Loucy (cell line): Measurements from ENCODE around the gene P4HB.
A peak's percentile ranks its signal among the peaks of the same experiment; 100 is the strongest.

ENCODE experiments used
- H2AFZ ChIP-seq: fragments of 200-600 bp; sonication (generic); 2 replicates; pipeline ENCODE4 v1.6.0; 2016; ENCODE audit warnings: antibody characterized with exemption, mild to moderate bottlenecking, low read length, moderate library complexity
- H3F3A ChIP-seq: fragments of 200-600 bp; 2 replicates; pipeline ENCODE4 v1.6.0; 2016; ENCODE audit warnings: antibody characterized with exemption, low read depth, mild to moderate bottlenecking
- H3K27me3 ChIP-seq: fragments of 200-600 bp; sonication (generic); 2 replicates; pipeline ENCODE4 v1.6.1; 2014; ENCODE audit warnings: low read length, mild to moderate bottlenecking; ENCODE audit not compliant: insufficient read depth, poor library complexity, severe bottlenecking
- H3K36me3 ChIP-seq: fragments of 200-600 bp; sonication (generic); 2 replicates; pipeline ENCODE4 v1.6.1; 2016; ENCODE audit warnings: low read length; ENCODE audit not compliant: insufficient read depth
- H3K4me1 ChIP-seq: fragments of 200-600 bp; sonication (generic); 2 replicates; pipeline ENCODE4 v1.5.1; 2014; ENCODE audit warnings: low read length, mild to moderate bottlenecking; ENCODE audit not compliant: insufficient read depth, poor library complexity, severe bottlenecking
- H3K4me2 ChIP-seq: fragments of 200-600 bp; sonication (generic); 2 replicates; pipeline ENCODE4 v1.6.0; 2014; ENCODE audit warnings: antibody characterized with exemption, low read length, low read depth, mild to moderate bottlenecking; ENCODE audit not compliant: poor library complexity, severe bottlenecking
- H3K4me3 ChIP-seq: fragments of 200-600 bp; sonication (generic); 2 replicates; pipeline ENCODE4 v1.5.1; 2014; ENCODE audit warnings: low read length, mild to moderate bottlenecking, mixed read lengths; ENCODE audit not compliant: poor library complexity, severe bottlenecking
- H3K79me2 ChIP-seq: fragments of 200-600 bp; sonication (generic); 2 replicates; pipeline ENCODE4 v1.6.1; 2014; ENCODE audit warnings: low read length; ENCODE audit not compliant: insufficient read depth
- H3K9ac ChIP-seq: fragments of 200-600 bp; sonication (generic); 2 replicates; pipeline ENCODE4 v1.6.0; 2014; ENCODE audit warnings: mild to moderate bottlenecking, low read depth, low read length, moderate library complexity; ENCODE audit not compliant: poor library complexity, severe bottlenecking
- H3K9me2 ChIP-seq: fragments of 200-600 bp; sonication (generic); replicated peaks from 2 replicates; pipeline ENCODE4 v1.6.1; 2016; ENCODE audit warnings: low read depth, low read length, mixed read lengths
- H3K9me3 ChIP-seq: fragments of 200-600 bp; sonication (generic); 2 replicates; pipeline ENCODE4 v1.6.1; 2014; ENCODE audit warnings: mild to moderate bottlenecking, antibody characterized with exemption, low read length, low read depth; ENCODE audit not compliant: insufficient read depth
- H4K20me1 ChIP-seq: fragments of 200-600 bp; sonication (generic); 2 replicates; pipeline ENCODE4 v1.6.0; 2014; ENCODE audit warnings: antibody characterized with exemption, low read length, mild to moderate bottlenecking; ENCODE audit not compliant: insufficient read depth, poor library complexity, severe bottlenecking
- EZH2phosphoT487 ChIP-seq: fragments of 200-600 bp; IDR thresholded peaks from 2 replicates; pipeline ENCODE4 v1.6.1; 2018; ENCODE audit warnings: antibody characterized with exemption, mild to moderate bottlenecking, moderate library complexity, borderline replicate concordance
- TF ChIP-seq, protein P1 (sequence below): fragments of 200-600 bp; sonication (generic); conservative IDR thresholded peaks from 2 replicates; pipeline ENCODE4 v1.5.1; 2014; ENCODE audit warnings: mild to moderate bottlenecking, antibody characterized with exemption, low read length

Gene P4HB

DNA sequence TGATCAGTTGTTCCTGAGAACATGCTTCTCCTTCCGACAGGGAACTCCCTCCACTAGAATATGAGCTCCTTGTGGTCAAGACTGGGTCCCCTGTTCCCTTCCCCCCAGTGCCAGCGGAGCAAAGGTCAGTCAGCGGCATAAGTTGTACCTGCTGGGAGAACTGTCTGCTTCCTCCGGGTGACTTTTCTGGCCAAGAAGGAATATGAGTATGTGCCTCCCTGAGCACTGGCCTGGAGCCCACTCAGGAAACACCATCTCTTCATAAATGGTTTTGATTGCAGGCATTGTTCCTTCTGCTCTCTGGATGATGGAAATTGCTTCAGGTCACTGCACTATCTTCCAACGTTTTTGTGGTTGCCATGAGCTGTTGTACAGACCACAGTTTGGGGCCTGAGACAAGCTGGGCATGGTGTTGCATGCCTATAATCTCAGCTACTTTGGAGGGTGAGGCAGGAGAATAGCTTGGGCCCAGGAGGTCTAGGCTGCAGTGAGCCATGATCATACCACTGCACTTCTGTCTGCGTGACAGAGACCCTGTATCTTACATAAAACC is 2.9 kb upstream of the P4HB start:
- Histone ChIP-seq H3K4me2 (peak overlapping the region; percentile 87), H2AFZ (no peak overlapping the region), H3K27me3 (no peaks in the 10 kb centered on the region), H3F3A (no peaks in the 10 kb centered on the region; the same call in 1 of the 2 replicates), H3K9me2 (no peaks in the 10 kb centered on the region), H4K20me1 (peaks cover 36% of the 10 kb centered on the region), H3K4me1 (peaks cover 25% of the 10 kb centered on the region), H3K9ac (peak overlapping the region; percentile 53), H3K4me3 (peak overlapping the region; percentile 99), H3K36me3 (peaks cover 8% of the 10 kb centered on the region; the same call in 1 of the 2 replicates), H3K9me3 (no peaks in the 10 kb centered on the region), H3K79me2 (peaks cover 83% of the 10 kb centered on the region)
- TF ChIP-seq EZH2phosphoT487 = no peak
- TF ChIP-seq, protein P1, sequence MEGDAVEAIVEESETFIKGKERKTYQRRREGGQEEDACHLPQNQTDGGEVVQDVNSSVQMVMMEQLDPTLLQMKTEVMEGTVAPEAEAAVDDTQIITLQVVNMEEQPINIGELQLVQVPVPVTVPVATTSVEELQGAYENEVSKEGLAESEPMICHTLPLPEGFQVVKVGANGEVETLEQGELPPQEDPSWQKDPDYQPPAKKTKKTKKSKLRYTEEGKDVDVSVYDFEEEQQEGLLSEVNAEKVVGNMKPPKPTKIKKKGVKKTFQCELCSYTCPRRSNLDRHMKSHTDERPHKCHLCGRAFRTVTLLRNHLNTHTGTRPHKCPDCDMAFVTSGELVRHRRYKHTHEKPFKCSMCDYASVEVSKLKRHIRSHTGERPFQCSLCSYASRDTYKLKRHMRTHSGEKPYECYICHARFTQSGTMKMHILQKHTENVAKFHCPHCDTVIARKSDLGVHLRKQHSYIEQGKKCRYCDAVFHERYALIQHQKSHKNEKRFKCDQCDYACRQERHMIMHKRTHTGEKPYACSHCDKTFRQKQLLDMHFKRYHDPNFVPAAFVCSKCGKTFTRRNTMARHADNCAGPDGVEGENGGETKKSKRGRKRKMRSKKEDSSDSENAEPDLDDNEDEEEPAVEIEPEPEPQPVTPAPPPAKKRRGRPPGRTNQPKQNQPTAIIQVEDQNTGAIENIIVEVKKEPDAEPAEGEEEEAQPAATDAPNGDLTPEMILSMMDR = no peak

GRCh38 chr17:81860756-81861568 is 627 bp upstream of the P4HB start:
- no peaks in the 10 kb centered on the region for H3K9me3 ChIP-seq
- no peaks in the 10 kb centered on the region for H3K9me2 ChIP-seq
- H2AFZ ChIP-seq = peak overlapping the region; percentile 75
- H4K20me1 ChIP-seq = peaks cover 39% of the 10 kb centered on the region
- no peaks in the 10 kb centered on the region for H3K27me3 ChIP-seq
- peaks cover 4% of the 10 kb centered on the region; the same call in 1 of the 2 replicates for H3K36me3 ChIP-seq
- no peaks in the 10 kb centered on the region; the same call in 1 of the 2 replicates for H3F3A ChIP-seq
- peak overlapping the region; percentile 94 for H3K9ac ChIP-seq
- peak overlapping the region; percentile 99 for H3K4me3 ChIP-seq
- no peak for TF ChIP-seq EZH2phosphoT487
- TF ChIP-seq, protein P1 = no peak
- peaks cover 87% of the 10 kb centered on the region for H3K79me2 ChIP-seq
- peak overlapping the region; percentile 87 for H3K4me2 ChIP-seq
- peaks cover 32% of the 10 kb centered on the region for H3K4me1 ChIP-seq

GRCh38 chr17:81858967-81859905 is 1.1 kb downstream of the P4HB start:
- Histone ChIP-seq H3K9me2 (no peaks in the 10 kb centered on the region), H3K36me3 (peaks cover 15% of the 10 kb centered on the region), H3K79me2 (peaks cover 90% of the 10 kb centered on the region), H3K9me3 (no peaks in the 10 kb centered on the region), H2AFZ (no peak overlapping the region), H3K27me3 (no peaks in the 10 kb centered on the region), H3K4me1 (peaks cover 32% of the 10 kb centered on the region), H3F3A (no peaks in the 10 kb centered on the region), H4K20me1 (peaks cover 51% of the 10 kb centered on the region), H3K4me2 (peak overlapping the region; percentile 93), H3K9ac (peak overlapping the region; percentile 90), H3K4me3 (peak overlapping the region; percentile 75)
- TF ChIP-seq, protein P1 = no peak
- no peak for TF ChIP-seq EZH2phosphoT487
